Measurements from ENCODE around the gene LANCL1.

LANCL1 gene

GRCh38 chr2:210476194-210477128, at the start of gene LANCL1:
Gene LANCL1 (minus strand): TSS chr2:210476759. CDS start chr2:210476396, 363 bp downstream.
- DNase-seq (ENCODE audit: low spot score) = peak; percentile 96

GRCh38 chr2:210524533-210524932, 48.0 kb upstream of the LANCL1 start:
- DNase-seq (ENCODE audit: low spot score) = no peak

GRCh38 chr2:210523650-210524289, 47.2 kb upstream of the LANCL1 start:
- no peak for DNase-seq (ENCODE audit: low spot score)

- DNase-seq (ENCODE audit: low spot score) = no peak
Measured at GRCh38 chr2:210522399-210522798, 45.8 kb upstream of the LANCL1 start.

- no peak for DNase-seq (ENCODE audit: low spot score)
Measured at GRCh38 chr2:210519594-210519993, 43.0 kb upstream of the LANCL1 start.

- DNase-seq (ENCODE audit: low spot score) = no peak
Measured at GRCh38 chr2:210517264-210517663, 40.7 kb upstream of the LANCL1 start.

- DNase-seq (ENCODE audit: low spot score) = no peak
Measured at GRCh38 chr2:210515911-210516310, 39.4 kb upstream of the LANCL1 start.

- DNase-seq (ENCODE audit: low spot score) = no peak
Measured at GRCh38 chr2:210503725-210504191, 27.2 kb upstream of the LANCL1 start.

- peak; percentile 72 for DNase-seq (ENCODE audit: low spot score)
Measured at GRCh38 chr2:210503001-210503623, 26.6 kb upstream of the LANCL1 start.

GRCh38 chr2:210496512-210496911, 20.0 kb upstream of the LANCL1 start:
- no peak for DNase-seq (ENCODE audit: low spot score)

GRCh38 chr2:210493528-210493927, 17.0 kb upstream of the LANCL1 start:
- no peak for DNase-seq (ENCODE audit: low spot score)

GRCh38 chr2:210481601-210482175, 5.1 kb upstream of the LANCL1 start:
- DNase-seq (ENCODE audit: low spot score) = no peak

GRCh38 chr2:210480764-210481163, 4.2 kb upstream of the LANCL1 start:
- DNase-seq (ENCODE audit: low spot score) = no peak

- DNase-seq (ENCODE audit: low spot score) = no peak
Measured at GRCh38 chr2:210480079-210480478, 3.5 kb upstream of the LANCL1 start.

- no peak for DNase-seq (ENCODE audit: low spot score)
Measured at GRCh38 chr2:210478661-210479060, 2.1 kb upstream of the LANCL1 start.

GRCh38 chr2:210477496-210477895, 937 bp upstream of the LANCL1 start:
- DNase-seq (ENCODE audit: low spot score) = peak; percentile 85

GRCh38 chr2:210475706-210476105, 853 bp downstream of the LANCL1 start:
- DNase-seq (ENCODE audit: low spot score) = no peak

- DNase-seq (ENCODE audit: low spot score) = no peak
Measured at GRCh38 chr2:210474776-210475175, 1.8 kb downstream of the LANCL1 start.

GRCh38 chr2:210461401-210461800, 15.2 kb downstream of the LANCL1 start:
- no peak for DNase-seq (ENCODE audit: low spot score)

GRCh38 chr2:210460322-210461227, 16.0 kb downstream of the LANCL1 start:
- DNase-seq (ENCODE audit: low spot score) = no peak

GRCh38 chr2:210459880-210460279, 16.7 kb downstream of the LANCL1 start:
- DNase-seq (ENCODE audit: low spot score) = no peak
